Fibroblast of mammary gland (primary cell): Measurements from ENCODE around the gene MIPEP.

ENCODE experiments used
- DNase-seq: peaks from one replicate; pipeline ENCODE4 v3.0.0-alpha.2; 2010; ENCODE audit warnings: low read depth
- H3K4me3 ChIP-seq: 2 replicates; pipeline ENCODE4 v1.5.1; 2011; ENCODE audit warnings: low read depth, mild to moderate bottlenecking, low read length, moderate library complexity; ENCODE audit not compliant: control insufficient read depth
- CTCF ChIP-seq: conservative IDR thresholded peaks from 2 replicates; pipeline ENCODE4 v1.5.1; 2011; ENCODE audit warnings: low read depth, low read length, inconsistent platforms; ENCODE audit not compliant: control insufficient read depth, insufficient read depth

MIPEP gene

GRCh38 chr13:23859455-23859854 is 29.7 kb downstream of the MIPEP start:
- DNase-seq = no peak
- TF ChIP-seq CTCF = no peak
- H3K4me3 ChIP-seq = no peak overlapping the region

- no peak for TF ChIP-seq CTCF
- DNase-seq = no peak
- no peak overlapping the region for H3K4me3 ChIP-seq
These were observed 30.7 kb downstream of the MIPEP start for GRCh38 chr13:23858546-23858945.

- TF ChIP-seq CTCF = no peak
- no peak for DNase-seq
- H3K4me3 ChIP-seq = no peak overlapping the region
These were observed 33.0 kb downstream of the MIPEP start for GRCh38 chr13:23856008-23856750.

- no peak overlapping the region for H3K4me3 ChIP-seq
- TF ChIP-seq CTCF = no peak
- DNase-seq = no peak
These were observed 33.8 kb downstream of the MIPEP start for GRCh38 chr13:23855360-23855759.

GRCh38 chr13:23852351-23852750 is 36.8 kb downstream of the MIPEP start:
- TF ChIP-seq CTCF = no peak
- DNase-seq = no peak
- no peak overlapping the region for H3K4me3 ChIP-seq

- DNase-seq = peak; percentile 62
- TF ChIP-seq CTCF = no peak
- H3K4me3 ChIP-seq = no peak overlapping the region
These were observed 38.1 kb downstream of the MIPEP start for GRCh38 chr13:23851106-23851505.
